Cerebellar cortex (tissue), 1 donor: Measurements from ENCODE around the gene TBCD.

ENCODE experiments used
- DNase-seq: peaks from one replicate; pipeline ENCODE4 v3.0.0-alpha.2; 2015; ENCODE audit warnings: low spot score

TBCD gene

GRCh38 chr17:82871776-82872561 lies 120.1 kb downstream of the TBCD start:
- DNase-seq = no peak

- no peak for DNase-seq
Measured at GRCh38 chr17:82872591-82873520, 121.0 kb downstream of the TBCD start.

- no peak for DNase-seq
Measured at GRCh38 chr17:82873521-82873920, 121.7 kb downstream of the TBCD start.

GRCh38 chr17:82874011-82874835 lies 122.4 kb downstream of the TBCD start:
- DNase-seq = no peak

- no peak for DNase-seq
Measured at GRCh38 chr17:82875407-82875856, 123.6 kb downstream of the TBCD start.

- no peak for DNase-seq
Measured at GRCh38 chr17:82876149-82876548, 124.3 kb downstream of the TBCD start.

- DNase-seq = peak; percentile 95
Measured at GRCh38 chr17:82876602-82877379, 124.9 kb downstream of the TBCD start.

GRCh38 chr17:82878527-82878926 lies 126.7 kb downstream of the TBCD start:
- no peak for DNase-seq

- no peak for DNase-seq
Measured at GRCh38 chr17:82879241-82879640, 127.4 kb downstream of the TBCD start.

GRCh38 chr17:82880620-82881323 lies 128.9 kb downstream of the TBCD start:
- DNase-seq = peak; percentile 31

GRCh38 chr17:82881324-82881823 lies 129.5 kb downstream of the TBCD start:
- peak; percentile 26 for DNase-seq

- no peak for DNase-seq
Measured at GRCh38 chr17:82881900-82882714, 130.2 kb downstream of the TBCD start.

GRCh38 chr17:82882715-82883418 lies 131.0 kb downstream of the TBCD start:
- DNase-seq = peak; percentile 41

GRCh38 chr17:82883419-82884031 lies 131.7 kb downstream of the TBCD start:
- no peak for DNase-seq

GRCh38 chr17:82884341-82884969 lies 132.6 kb downstream of the TBCD start:
- no peak for DNase-seq

- no peak for DNase-seq
Measured at GRCh38 chr17:82884970-82885353, 133.1 kb downstream of the TBCD start.

- DNase-seq = no peak
Measured at GRCh38 chr17:82887255-82888164, 135.6 kb downstream of the TBCD start.
